C4-2B (cell line): ENCODE data around the gene ATXN2L.
"Not testable (repeated sequence)": the region's sequence is repeated elsewhere in the genome, so short reads cannot be mapped to it uniquely, and the experiment has no call there.

Source experiments
- H3K27ac ChIP-seq: fragments of 450-650 bp; 2 replicates; pipeline ENCODE4 v1.5.1; 2017
- ZFX ChIP-seq: fragments of 450-650 bp; IDR thresholded peaks from 2 replicates; pipeline ENCODE4 v1.6.1; 2017
- TF ChIP-seq, protein P1 (sequence below): fragments of 450-650 bp; conservative IDR thresholded peaks from 2 replicates; pipeline ENCODE4 v1.5.1; 2017; ENCODE audit warnings: mild to moderate bottlenecking

ATXN2L gene, protein sequence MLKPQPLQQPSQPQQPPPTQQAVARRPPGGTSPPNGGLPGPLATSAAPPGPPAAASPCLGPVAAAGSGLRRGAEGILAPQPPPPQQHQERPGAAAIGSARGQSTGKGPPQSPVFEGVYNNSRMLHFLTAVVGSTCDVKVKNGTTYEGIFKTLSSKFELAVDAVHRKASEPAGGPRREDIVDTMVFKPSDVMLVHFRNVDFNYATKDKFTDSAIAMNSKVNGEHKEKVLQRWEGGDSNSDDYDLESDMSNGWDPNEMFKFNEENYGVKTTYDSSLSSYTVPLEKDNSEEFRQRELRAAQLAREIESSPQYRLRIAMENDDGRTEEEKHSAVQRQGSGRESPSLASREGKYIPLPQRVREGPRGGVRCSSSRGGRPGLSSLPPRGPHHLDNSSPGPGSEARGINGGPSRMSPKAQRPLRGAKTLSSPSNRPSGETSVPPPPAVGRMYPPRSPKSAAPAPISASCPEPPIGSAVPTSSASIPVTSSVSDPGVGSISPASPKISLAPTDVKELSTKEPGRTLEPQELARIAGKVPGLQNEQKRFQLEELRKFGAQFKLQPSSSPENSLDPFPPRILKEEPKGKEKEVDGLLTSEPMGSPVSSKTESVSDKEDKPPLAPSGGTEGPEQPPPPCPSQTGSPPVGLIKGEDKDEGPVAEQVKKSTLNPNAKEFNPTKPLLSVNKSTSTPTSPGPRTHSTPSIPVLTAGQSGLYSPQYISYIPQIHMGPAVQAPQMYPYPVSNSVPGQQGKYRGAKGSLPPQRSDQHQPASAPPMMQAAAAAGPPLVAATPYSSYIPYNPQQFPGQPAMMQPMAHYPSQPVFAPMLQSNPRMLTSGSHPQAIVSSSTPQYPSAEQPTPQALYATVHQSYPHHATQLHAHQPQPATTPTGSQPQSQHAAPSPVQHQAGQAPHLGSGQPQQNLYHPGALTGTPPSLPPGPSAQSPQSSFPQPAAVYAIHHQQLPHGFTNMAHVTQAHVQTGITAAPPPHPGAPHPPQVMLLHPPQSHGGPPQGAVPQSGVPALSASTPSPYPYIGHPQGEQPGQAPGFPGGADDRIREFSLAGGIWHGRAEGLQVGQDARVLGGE

DNA sequence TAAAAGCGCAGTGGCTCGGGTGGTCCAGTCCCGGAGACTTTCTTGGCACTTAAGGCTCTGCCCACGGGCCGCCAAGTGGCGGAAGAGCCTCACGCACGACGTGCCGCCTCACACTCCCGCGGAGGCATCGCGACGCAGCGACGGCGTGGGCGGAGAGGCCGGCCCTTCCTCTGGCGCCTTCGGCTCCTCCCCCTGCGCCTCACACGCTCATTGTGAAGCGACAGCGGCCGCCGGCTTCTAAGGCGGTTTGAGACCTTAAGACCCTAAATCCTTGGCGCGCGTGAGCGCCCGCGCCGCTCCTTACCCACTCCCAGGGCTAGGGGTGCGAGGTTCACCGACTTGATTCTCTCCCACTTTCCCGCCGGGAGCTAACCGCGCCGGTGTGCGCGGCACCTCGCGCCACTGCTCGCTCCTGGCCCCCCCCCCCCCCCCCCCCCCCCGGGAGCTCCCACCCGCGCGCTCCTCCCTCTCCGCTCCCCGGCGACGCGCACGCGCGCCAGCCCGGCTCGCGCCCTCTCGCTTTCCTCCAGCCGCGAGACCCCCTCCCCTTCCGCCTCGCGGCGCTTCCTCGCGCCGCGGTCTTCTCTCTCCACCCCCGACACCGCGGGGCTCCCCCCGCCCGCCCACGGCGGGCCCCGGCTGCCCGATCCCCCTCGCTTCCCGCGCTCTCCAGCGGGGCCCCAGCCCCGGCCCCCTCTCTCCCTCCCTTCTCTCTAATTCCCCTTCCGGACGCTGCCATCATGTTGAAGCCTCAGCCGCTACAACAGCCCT is at the start of gene ATXN2L:
Gene ATXN2L, plus strand, starts transcription at position 480 of the 771 bp plus-strand sequence. Its CDS starts 261 bp downstream, at position 741.
- peak within 1 kb of the TSS; percentile 99 for H3K27ac ChIP-seq
- TF ChIP-seq, protein P1, sequence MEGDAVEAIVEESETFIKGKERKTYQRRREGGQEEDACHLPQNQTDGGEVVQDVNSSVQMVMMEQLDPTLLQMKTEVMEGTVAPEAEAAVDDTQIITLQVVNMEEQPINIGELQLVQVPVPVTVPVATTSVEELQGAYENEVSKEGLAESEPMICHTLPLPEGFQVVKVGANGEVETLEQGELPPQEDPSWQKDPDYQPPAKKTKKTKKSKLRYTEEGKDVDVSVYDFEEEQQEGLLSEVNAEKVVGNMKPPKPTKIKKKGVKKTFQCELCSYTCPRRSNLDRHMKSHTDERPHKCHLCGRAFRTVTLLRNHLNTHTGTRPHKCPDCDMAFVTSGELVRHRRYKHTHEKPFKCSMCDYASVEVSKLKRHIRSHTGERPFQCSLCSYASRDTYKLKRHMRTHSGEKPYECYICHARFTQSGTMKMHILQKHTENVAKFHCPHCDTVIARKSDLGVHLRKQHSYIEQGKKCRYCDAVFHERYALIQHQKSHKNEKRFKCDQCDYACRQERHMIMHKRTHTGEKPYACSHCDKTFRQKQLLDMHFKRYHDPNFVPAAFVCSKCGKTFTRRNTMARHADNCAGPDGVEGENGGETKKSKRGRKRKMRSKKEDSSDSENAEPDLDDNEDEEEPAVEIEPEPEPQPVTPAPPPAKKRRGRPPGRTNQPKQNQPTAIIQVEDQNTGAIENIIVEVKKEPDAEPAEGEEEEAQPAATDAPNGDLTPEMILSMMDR, result no peak
- no peak for TF ChIP-seq ZFX

DNA sequence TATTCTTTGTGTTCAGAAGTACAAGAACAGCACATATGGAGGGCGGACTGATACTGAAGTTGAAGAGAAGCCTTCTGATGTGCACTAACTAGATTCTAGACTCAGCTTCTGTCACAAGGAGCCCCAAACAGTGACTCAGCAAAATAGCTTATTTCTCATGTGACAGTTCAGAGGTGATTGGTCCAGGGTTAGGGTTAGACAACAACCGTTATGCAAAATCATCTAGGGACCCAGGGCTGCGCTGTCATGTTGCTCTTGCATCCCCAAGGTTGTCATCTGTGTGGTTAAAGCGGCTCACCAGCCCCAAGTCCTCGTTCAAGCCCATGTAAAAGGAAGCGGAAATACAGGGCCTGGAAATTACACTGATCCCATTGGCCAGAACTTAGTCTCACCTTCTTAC is 41.1 kb upstream of the ATXN2L start:
- H3K27ac ChIP-seq, result not testable (repeated sequence)

DNA sequence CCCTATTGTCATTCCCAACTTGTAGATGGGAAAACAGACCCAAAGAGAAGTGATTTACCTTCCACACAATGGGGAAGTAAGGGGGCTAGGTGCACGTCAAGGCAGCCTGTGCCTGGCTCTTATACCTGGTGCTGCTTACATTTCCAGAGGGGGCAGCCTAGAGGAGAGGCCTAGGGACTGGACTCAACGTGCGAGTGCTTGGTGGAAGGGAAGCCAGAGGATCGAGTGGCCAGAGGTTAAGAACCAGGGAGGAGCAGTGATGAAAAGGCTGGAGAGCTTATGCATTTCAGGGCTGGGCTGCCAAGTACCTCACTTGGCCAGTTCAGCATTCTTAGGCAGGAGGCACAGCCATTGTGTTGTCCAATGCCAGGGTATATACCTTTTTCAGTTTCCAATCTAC is 40.4 kb upstream of the ATXN2L start:
- H3K27ac ChIP-seq, result not testable (repeated sequence)

DNA sequence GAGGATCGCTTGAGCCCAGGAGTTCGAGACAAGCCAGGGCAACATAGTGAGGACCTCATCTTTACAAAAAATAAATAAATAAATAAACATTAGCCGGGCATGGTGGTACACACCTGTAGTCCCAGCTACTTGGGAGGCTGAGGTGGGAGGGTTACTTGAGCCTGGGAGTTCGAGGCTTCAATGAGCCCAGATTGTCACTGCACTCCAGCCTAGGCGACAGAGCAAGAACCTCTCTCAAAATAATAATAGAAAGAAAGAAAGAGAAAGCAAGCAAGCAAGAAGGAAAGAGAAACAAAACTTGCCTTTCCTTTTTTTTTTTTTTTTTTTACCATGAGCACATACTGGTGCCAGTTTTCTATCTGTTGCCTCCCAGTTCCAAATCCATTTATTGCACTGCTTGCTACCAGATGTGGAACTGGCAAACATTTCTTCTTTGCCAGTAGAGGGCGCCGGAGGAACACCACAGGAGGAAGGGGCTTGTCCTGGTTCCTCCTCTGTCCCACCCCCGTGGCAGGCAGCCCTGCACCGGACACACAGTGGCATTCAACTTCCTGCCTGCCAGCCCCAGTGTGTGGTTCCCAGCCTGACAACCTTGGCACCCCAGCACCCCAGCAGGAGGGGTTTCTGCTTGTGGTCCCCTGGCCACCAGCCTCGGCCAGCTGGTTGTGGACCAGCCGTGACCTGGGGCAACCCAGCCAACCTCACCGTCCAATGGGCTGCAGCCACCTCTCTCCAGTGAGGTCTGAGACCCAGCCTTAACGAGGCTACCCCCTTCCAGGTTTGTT is 20.4 kb upstream of the ATXN2L start:
- not testable (repeated sequence) for H3K27ac ChIP-seq

DNA sequence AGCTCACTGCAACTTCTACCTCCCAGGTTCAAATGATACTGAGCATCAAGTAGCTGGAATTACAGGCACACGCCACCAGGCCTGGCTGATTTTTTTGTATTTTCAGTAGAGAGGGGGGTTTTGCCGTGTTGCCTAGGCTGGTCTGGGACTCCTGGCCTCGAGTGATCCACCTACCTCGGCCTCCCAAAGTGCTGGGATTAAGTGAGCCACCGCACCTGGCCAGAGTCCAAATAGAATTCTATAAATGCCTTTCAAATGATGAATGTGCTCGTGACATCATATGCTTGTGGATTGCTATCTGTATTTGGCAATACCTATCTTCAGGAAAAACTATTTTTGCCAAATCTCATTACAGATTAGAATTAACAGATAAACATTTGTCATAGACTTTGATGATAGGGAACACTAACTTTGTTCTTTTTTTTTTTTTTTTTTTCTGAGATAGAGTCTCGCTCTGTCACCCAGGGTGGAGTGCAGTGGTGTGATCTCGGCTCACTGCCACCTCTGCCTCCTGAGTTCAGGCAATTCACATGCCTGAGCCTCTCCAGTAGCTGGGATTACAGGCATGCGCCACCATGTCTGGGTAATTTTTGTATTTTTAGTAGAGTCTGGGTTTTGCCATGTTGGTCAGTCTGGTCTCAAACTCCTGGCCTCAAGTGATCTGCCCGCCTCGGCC is 15.2 kb upstream of the ATXN2L start:
- H3K27ac ChIP-seq, result not testable (repeated sequence)

DNA sequence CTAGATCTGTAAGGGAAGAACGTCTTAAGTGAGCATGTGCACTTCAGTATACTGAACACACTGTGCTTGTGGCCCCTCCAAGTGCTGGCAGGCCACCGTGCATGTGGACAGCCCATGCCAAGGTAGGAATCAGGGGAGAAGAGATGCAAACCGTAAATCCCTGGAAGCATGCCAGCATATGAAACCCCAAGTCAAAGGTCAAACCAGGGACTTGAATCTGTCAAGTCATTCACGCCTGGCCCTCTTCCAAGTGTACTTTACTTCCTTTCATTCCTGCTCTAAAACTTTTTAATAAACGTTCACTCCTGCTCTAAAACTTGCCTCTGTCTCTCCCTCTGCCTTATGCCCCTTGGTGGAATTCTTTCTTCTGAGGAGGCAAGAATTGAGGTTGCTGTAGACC is 2.8 kb upstream of the ATXN2L start:
- no peak overlapping the region for H3K27ac ChIP-seq
- no peak for TF ChIP-seq ZFX
- TF ChIP-seq, protein P1, result no peak

DNA sequence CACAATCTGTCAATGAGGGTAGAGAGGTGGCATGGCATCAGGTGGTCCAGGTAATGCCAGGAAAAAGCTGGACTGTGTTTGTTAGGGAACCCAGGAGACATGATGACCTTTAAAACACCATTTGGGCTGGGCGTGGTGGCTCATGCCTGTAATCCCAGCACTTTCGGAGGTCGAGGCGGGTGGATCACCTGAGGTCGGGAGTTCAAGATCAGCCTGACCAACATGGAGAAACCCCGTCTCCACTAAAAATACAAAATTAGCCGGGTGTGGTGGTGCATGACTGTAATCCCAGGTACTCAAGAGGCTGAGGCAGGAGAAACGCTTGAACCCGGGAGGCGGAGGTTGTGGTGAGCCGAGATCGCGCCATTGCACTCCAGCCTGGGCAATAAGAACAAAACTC is 2.3 kb upstream of the ATXN2L start:
- not testable (repeated sequence) for H3K27ac ChIP-seq

DNA sequence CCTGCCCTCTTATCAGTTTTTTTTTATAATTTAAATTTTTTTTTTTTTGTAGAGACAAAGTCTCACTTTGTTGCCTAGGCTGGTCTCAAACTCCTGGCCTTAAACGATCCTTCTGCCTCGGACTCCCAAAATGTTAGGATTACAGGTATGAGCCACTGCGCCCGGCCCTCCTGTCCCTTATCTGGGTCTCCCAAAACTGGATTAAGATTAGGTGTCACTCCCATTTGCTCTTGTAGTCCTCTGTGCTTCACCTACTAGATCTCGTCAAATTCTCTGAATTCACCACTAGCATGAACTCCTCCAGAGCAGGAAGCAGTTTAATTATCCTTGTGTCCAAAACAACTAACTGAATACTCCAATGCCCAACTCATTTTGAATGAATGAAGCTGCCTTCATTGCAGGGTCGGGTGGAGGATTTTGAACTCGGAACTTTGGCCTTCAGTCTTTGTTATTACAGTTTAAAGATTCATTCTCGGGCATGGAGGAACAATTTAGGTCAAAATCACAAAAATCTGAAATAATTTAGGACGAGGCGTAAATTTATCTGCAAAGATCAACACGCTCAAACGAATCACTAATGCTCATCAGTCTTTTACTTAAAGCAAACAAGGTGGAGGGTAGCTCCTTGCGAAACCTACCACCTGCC is 802 bp upstream of the ATXN2L start:
- no peak for TF ChIP-seq ZFX
- TF ChIP-seq, protein P1, result no peak
- H3K27ac ChIP-seq, result peak overlapping the region; percentile 99
